Activated CD8-positive, alpha-beta memory T cell treated with anti-CD3 and anti-CD28 coated beads for 1 hour (primary cell): Measurements from ENCODE around the gene TAF3.

ENCODE experiments used
- DNase-seq, 2 donors: peaks; one replicate each; pipeline ENCODE4 v3.0.0-alpha.2; 2020; ENCODE audit warnings: low read depth in 1 of 2; ENCODE audit errors: extremely low read depth in 1 of 2

Gene TAF3

DNA sequence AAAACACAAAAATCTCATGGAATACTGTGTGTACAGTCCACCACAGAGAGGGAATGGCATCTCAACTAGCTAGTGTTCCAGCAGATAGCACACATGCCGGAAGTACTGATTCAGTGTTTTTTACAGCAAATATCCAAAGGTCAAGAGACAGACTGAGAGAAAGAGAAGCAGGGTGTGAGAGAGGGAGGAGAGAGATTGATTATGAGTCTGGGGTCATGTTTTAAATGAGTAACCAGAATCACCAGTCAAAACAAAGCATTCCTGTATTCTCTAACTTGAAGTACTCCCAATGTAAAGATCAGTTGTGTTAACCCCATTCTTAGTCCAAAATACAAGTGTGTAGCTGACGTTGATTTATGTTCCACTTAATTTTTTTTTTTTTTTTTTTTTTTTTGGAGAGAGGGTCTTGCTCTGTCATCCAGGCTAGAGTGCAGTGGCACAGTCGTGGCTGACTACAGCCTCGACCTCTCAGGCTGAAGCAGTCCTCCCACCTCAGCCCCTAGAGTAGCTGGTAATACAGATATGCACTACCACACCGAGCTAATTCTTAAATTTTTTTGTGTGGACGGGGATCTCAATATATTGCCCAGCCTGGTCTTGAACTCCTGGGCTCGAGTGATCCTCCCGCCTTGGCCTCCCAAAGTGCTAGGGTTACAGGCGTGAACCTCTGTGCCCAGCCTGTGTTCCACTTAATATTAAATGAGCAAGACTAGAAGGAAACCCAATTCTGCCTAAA is 114.2 kb downstream of the TAF3 start:
- DNase-seq = no peak

- DNase-seq = no peak
Measured at GRCh38 chr10:7933262-7933661, 115.0 kb downstream of the TAF3 start.

DNA sequence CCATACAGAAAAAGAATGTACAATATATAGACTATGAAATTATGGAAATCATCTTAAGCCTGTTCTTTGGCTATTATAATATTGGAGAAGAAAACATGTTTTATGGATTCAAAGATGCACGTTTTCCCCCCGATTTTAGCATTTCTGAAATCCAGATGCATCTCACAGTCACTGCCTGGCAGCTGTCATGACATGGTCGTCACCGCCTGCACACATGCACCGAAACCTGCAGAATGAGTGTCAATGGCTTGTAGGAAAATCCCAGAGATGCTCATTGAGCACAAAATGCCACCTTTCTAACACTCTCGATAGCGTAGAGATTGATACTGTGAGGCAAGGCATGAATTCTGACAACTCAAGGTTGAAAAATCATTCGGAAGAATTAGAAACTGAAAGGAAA is 115.5 kb downstream of the TAF3 start:
- DNase-seq = no peak

DNA sequence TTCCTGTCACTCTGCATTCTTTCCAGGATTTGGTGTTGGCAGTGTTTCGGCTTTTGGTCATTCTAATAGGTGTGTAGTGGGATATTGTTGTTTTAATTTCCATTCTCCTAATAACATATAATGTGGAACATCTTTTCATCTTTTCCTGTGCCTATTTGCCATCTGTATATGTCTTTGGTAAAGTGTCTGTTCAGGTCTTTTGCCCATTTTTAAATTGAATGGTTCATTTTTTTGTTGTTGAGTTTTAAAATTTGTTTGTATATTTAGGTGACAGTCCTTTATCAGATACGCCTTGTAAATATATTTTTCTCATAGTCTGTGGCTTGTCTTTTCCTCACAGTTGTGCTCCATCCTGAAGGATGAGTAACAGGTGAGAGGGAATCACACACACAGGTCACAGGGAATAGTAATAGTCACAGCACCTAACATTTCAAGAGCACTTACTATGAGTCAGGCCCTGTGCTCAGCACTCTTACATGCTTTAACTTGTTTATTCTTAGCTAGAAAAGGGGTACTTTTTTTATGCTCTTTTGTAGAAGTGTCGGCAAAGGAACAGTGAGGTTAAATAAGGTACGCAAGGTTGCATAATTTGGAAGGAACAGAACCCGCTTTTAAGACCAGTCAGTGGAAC is 119.1 kb downstream of the TAF3 start:
- no peak for DNase-seq

DNA sequence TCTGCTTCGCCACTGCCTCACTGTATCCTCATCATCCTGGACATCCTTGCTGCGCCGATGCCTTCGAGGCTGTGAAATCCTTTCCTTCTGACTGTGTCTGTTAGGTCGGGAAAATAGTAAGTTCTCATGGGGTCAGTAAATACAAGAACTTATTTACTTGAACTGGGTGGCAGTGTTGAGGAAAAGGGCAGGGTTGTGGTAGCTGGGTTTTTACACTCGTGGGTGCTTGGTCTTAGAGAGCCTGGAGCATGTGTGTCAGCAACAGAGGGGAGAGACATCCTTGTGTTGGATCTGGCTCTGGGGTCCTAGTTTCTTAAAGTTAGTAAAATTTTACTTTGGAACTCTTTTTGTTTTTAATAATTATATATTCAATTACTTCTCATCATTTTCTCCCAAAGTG is 123.3 kb downstream of the TAF3 start:
- DNase-seq = no peak

- no peak for DNase-seq
Measured at GRCh38 chr10:7942316-7942715, 124.0 kb downstream of the TAF3 start.

DNA sequence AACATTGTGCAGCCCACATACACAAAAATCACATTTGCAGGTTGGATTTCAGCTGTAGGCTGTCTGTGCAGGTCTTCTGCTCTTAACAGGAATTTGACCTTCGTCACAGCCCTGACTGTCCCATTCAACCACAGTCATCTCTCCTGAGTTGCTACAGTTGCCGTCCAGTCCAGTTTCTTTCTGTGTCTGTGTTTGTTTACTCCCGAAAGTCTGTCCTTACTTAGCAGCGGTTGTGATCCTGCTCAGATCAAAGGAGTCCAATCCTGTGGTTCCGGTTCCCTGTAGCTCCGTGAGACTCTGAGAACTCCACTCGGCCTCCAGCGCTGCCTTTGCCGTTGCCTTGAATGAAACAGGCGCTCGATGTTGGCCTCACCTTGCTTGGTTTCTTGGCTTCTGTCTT is 124.6 kb downstream of the TAF3 start:
- no peak for DNase-seq

GRCh38 chr10:7944215-7944480 is 125.8 kb downstream of the TAF3 start:
- DNase-seq = no peak

DNA sequence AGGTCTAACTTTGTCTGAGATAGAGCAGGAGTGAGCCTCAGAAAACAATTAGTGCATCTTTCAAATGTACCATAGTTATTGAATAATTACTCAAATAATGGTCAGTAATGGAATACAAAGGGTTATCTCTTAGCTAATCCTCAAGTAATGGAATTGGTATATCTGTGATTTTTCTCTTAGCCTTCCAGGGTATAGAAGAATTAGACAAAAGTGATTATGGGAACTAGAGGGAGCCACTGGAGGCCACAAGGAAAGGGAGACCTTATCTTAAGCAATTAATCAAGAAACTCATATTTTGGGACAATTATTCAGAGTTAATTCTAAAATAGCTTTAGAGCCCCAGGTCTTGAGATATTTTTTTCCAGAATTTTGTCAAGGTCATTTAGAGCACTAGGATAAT is 126.2 kb downstream of the TAF3 start:
- DNase-seq = no peak

DNA sequence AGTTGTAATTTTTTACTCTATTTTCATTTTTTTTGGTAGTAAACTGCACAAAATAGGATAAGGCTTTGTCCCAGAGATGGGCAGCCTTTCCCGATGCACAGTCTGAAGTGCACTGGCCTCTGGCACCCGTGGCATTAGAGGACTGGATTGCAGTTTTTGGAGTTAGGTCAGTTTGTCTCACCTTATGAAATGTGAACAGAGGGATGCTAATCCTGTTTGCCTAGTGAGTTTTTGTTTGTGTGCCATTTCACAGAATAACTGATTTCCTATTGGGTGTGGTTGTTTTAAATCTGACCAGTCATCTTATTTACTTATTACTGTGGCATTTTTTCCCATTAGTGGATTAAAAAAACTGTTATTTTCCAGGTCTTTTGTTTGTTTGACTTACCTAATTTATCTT is 126.7 kb downstream of the TAF3 start:
- no peak for DNase-seq

- no peak for DNase-seq
Measured at GRCh38 chr10:7945469-7946187, 127.3 kb downstream of the TAF3 start.

DNA sequence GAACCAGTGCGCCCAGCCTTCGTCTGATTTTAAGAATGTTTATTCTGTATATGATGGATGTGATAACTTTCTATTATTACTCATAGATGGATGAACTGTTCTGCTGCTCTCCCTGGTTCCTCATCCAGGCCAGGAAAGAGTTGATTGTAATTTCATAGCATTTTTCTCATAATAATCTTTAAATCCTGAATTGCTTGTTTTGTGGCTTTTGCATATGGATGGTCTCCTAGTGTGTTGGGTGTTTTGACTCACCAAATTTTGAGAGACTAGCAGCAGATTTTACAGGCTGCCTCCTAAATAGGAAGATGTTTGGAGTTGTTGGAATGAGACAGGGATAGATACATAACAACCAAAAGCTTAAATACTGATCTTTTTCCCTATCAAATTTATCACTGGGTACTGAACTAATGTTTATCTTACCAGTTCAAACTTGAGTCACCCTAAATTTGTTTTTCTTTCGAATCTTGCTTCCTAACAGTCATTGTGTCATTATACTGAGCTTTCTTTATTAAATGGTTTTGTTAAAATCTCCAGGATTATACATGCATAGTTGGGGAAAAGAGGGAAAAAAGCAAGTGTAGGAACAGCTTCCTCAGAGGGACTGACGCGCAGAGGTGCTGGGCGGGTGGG is 130.2 kb downstream of the TAF3 start:
- DNase-seq = no peak

GRCh38 chr10:7950981-7951847 is 132.9 kb downstream of the TAF3 start:
- DNase-seq = no peak

- DNase-seq = no peak
Measured at GRCh38 chr10:7952266-7952665, 134.0 kb downstream of the TAF3 start.

- no peak for DNase-seq
Measured at GRCh38 chr10:7953447-7953846, 135.1 kb downstream of the TAF3 start.

GRCh38 chr10:7955446-7955845 is 137.1 kb downstream of the TAF3 start:
- no peak for DNase-seq

GRCh38 chr10:7956508-7956907 is 138.2 kb downstream of the TAF3 start:
- no peak for DNase-seq

GRCh38 chr10:7957591-7957990 is 139.3 kb downstream of the TAF3 start:
- no peak for DNase-seq

DNA sequence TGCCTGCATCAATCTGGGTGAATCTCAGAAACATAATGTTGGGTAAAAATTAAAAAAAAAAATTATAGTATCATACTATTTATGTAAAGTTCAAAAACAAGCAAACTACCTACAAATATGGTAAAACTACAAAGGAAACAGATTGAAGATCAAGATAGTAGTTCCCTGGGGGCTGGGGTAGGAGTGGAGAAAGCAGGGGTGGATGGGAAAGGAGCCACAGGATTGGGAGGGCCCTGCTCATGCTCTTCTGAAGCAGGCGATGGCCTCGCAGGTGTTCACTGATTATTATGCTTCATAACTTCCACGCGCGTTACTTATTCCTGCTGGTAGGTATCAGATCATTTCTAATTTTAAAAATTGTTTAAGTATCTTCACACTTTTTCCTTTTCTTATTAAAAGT is 140.1 kb downstream of the TAF3 start:
- no peak for DNase-seq

GRCh38 chr10:7960108-7960507 is 141.8 kb downstream of the TAF3 start:
- DNase-seq = no peak

- no peak for DNase-seq
Measured at GRCh38 chr10:7962592-7962991, 144.3 kb downstream of the TAF3 start.
